Measurements from ENCODE around the gene B3GALNT2.

B3GALNT2 gene

GRCh38 chr1:235416662-235417049 is 87.6 kb downstream of the B3GALNT2 start:
- DNase-seq (no peak), ATAC-seq (no peak)
- H3K27ac Mint-ChIP-seq, result no peak overlapping the region
- no peak overlapping the region for H3K4me3 Mint-ChIP-seq
- H3K4me1 Mint-ChIP-seq, result peaks cover 6% of the 10 kb centered on the region
- no peaks in the 10 kb centered on the region for H3K9me3 Mint-ChIP-seq
- no peaks in the 10 kb centered on the region for H3K27me3 Mint-ChIP-seq
- H3K36me3 Mint-ChIP-seq (ENCODE audit: low read depth), result peaks cover 8% of the 10 kb centered on the region

GRCh38 chr1:235415008-235415904 is 89.0 kb downstream of the B3GALNT2 start:
- Mint-ChIP-seq H3K4me1 (peaks cover 5% of the 10 kb centered on the region), H3K27me3 (no peaks in the 10 kb centered on the region), H3K9me3 (no peaks in the 10 kb centered on the region), H3K4me3 (no peak overlapping the region), H3K36me3 (ENCODE audit: low read depth) (peaks cover 6% of the 10 kb centered on the region), H3K27ac (no peak overlapping the region)
- DNase-seq (peak; percentile 62), ATAC-seq (peak; percentile 53)

GRCh38 chr1:235411489-235412486 is 92.5 kb downstream of the B3GALNT2 start:
- no peak overlapping the region for H3K27ac Mint-ChIP-seq
- no peak for DNase-seq
- no peak overlapping the region for H3K4me3 Mint-ChIP-seq
- peaks cover 2% of the 10 kb centered on the region for H3K4me1 Mint-ChIP-seq
- H3K9me3 Mint-ChIP-seq, result no peaks in the 10 kb centered on the region
- H3K27me3 Mint-ChIP-seq, result no peaks in the 10 kb centered on the region
- ATAC-seq, result peak; percentile 49
- H3K36me3 Mint-ChIP-seq (ENCODE audit: low read depth), result peaks cover 8% of the 10 kb centered on the region

- H3K36me3 Mint-ChIP-seq (ENCODE audit: low read depth), result peaks cover 8% of the 10 kb centered on the region
- no peaks in the 10 kb centered on the region for H3K4me1 Mint-ChIP-seq
- no peaks in the 10 kb centered on the region for H3K27me3 Mint-ChIP-seq
- no peak overlapping the region for H3K4me3 Mint-ChIP-seq
- no peak overlapping the region for H3K27ac Mint-ChIP-seq
- no peaks in the 10 kb centered on the region for H3K9me3 Mint-ChIP-seq
- DNase-seq (no peak), ATAC-seq (no peak)
Measured at GRCh38 chr1:235410467-235410866, 93.8 kb downstream of the B3GALNT2 start.

- no peaks in the 10 kb centered on the region for H3K4me1 Mint-ChIP-seq
- DNase-seq, result no peak
- H3K36me3 Mint-ChIP-seq (ENCODE audit: low read depth), result peaks cover 4% of the 10 kb centered on the region
- no peaks in the 10 kb centered on the region for H3K9me3 Mint-ChIP-seq
- no peak overlapping the region for H3K27ac Mint-ChIP-seq
- no peaks in the 10 kb centered on the region for H3K27me3 Mint-ChIP-seq
- no peak overlapping the region for H3K4me3 Mint-ChIP-seq
- no peak for ATAC-seq
Measured at GRCh38 chr1:235409042-235409820, 95.0 kb downstream of the B3GALNT2 start.

GRCh38 chr1:235408503-235408960 is 95.7 kb downstream of the B3GALNT2 start:
- Mint-ChIP-seq H3K4me1 (no peaks in the 10 kb centered on the region), H3K36me3 (ENCODE audit: low read depth) (peaks cover 6% of the 10 kb centered on the region), H3K9me3 (no peaks in the 10 kb centered on the region), H3K4me3 (no peak overlapping the region), H3K27ac (no peak overlapping the region), H3K27me3 (no peaks in the 10 kb centered on the region)
- no peak for DNase-seq
- no peak for ATAC-seq

GRCh38 chr1:235407419-235407818 is 96.8 kb downstream of the B3GALNT2 start:
- no peaks in the 10 kb centered on the region for H3K27me3 Mint-ChIP-seq
- no peak overlapping the region for H3K27ac Mint-ChIP-seq
- no peaks in the 10 kb centered on the region for H3K9me3 Mint-ChIP-seq
- H3K36me3 Mint-ChIP-seq (ENCODE audit: low read depth), result peaks cover 6% of the 10 kb centered on the region
- H3K4me1 Mint-ChIP-seq, result no peaks in the 10 kb centered on the region
- H3K4me3 Mint-ChIP-seq, result no peak overlapping the region
- DNase-seq (no peak), ATAC-seq (no peak)

- DNase-seq, result no peak
- ATAC-seq, result no peak
- no peaks in the 10 kb centered on the region for H3K9me3 Mint-ChIP-seq
- no peaks in the 10 kb centered on the region for H3K27me3 Mint-ChIP-seq
- H3K36me3 Mint-ChIP-seq (ENCODE audit: low read depth), result peaks cover 8% of the 10 kb centered on the region
- no peak overlapping the region for H3K27ac Mint-ChIP-seq
- H3K4me3 Mint-ChIP-seq, result no peak overlapping the region
- H3K4me1 Mint-ChIP-seq, result no peaks in the 10 kb centered on the region
Measured at GRCh38 chr1:235404190-235404589, 100.1 kb downstream of the B3GALNT2 start.

GRCh38 chr1:235403593-235403992 is 100.7 kb downstream of the B3GALNT2 start:
- no peaks in the 10 kb centered on the region for H3K27me3 Mint-ChIP-seq
- H3K27ac Mint-ChIP-seq, result no peak overlapping the region
- ATAC-seq (no peak), DNase-seq (no peak)
- H3K4me3 Mint-ChIP-seq, result no peak overlapping the region
- no peaks in the 10 kb centered on the region for H3K4me1 Mint-ChIP-seq
- H3K36me3 Mint-ChIP-seq (ENCODE audit: low read depth), result peaks cover 8% of the 10 kb centered on the region
- no peaks in the 10 kb centered on the region for H3K9me3 Mint-ChIP-seq

GRCh38 chr1:235402457-235403200 is 101.6 kb downstream of the B3GALNT2 start:
- ATAC-seq, result no peak
- H3K27me3 Mint-ChIP-seq, result no peaks in the 10 kb centered on the region
- H3K4me1 Mint-ChIP-seq, result no peaks in the 10 kb centered on the region
- H3K4me3 Mint-ChIP-seq, result no peak overlapping the region
- peaks cover 6% of the 10 kb centered on the region for H3K36me3 Mint-ChIP-seq (ENCODE audit: low read depth)
- no peaks in the 10 kb centered on the region for H3K9me3 Mint-ChIP-seq
- H3K27ac Mint-ChIP-seq, result no peak overlapping the region
- no peak for DNase-seq

GRCh38 chr1:235401251-235401650 is 103.0 kb downstream of the B3GALNT2 start:
- Mint-ChIP-seq H3K4me3 (no peak overlapping the region), H3K4me1 (peaks cover 1% of the 10 kb centered on the region), H3K27ac (no peak overlapping the region), H3K27me3 (no peaks in the 10 kb centered on the region), H3K9me3 (no peaks in the 10 kb centered on the region), H3K36me3 (ENCODE audit: low read depth) (peaks cover 6% of the 10 kb centered on the region)
- DNase-seq (no peak), ATAC-seq (no peak)

Data from activated naive CD8-positive, alpha-beta T cell treated with anti-CD3 and anti-CD28 coated beads, Interleukin-2, amount 50 U/mL, for 24 hours (primary cell).